Fibroblast of skin of scalp (primary cell): ENCODE data around the gene XPNPEP2.
A peak's percentile ranks its signal among the peaks of the same experiment; 100 is the strongest.

Source experiments
- DNase-seq: peaks from one replicate; pipeline ENCODE4 v3.0.0-alpha.2; 2013

The XPNPEP2 gene

GRCh38 chrX:129800186-129800585 lies 61.4 kb downstream of the XPNPEP2 start:
- DNase-seq = no peak

- DNase-seq = no peak
Observed at GRCh38 chrX:129802863-129803262, 64.1 kb downstream of the XPNPEP2 start.

DNA sequence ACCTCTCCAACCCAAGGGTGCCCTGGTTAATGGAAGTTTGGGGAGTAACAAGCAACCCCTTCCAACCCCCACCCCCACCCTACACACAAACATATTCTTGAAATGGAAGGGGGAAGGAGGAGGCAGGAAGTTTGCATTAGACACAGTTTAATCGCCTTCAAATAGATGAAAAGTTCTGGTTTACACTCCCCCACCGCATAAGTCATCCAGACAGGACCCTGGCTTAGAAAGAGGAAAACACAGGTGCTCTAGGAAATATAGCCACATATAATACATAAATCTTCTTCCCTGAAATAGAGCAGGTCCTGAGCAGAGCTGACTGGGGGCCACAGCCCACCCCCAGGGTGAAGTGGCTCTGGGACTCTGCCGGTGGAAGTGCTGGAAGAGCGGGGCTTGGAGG lies 66.0 kb downstream of the XPNPEP2 start:
- DNase-seq = no peak

GRCh38 chrX:129808158-129808828 lies 69.5 kb downstream of the XPNPEP2 start:
- DNase-seq = no peak

DNA sequence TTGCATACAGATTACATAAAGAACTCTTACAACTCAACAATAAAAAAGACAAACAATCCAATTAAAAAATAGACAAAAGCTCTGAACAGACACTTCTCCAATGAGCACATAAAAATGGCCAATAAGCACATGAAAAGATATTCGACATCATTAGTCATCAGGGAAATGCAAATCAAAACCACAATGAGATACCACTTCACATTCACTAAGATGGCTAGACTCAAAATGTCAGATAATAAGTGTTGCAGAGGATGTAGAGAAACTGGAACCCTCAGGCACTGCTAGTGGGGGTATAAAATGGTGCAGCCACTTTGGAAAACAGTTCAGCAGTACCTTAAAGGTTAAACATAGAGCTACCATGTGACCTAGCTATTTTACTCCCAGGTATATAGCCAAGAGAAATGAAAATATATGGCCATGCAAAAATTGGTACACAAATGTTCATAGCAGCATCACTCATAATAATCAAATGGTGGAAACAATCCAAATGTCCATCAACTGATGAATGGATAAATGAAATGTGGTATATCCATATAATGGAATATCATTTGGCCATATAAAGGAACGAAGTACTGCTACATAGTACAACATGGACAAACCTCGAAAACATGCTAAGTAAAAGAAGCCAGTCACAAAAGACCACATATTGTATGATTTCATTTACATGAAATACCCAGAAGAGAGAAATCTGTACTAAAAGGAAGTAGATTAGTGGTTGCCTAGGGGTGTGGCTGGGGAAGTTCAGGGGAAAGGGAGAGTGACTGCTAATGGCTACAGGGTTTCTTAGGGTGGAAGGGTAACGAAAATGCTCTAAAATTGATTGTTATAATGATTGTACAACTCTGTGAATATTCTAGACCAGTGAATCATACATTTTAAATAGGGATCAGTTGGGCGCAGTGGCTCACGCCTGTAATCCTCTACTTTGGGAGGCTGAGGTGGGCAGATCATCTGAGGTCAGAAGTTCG lies 70.3 kb downstream of the XPNPEP2 start:
- no peak for DNase-seq

- no peak for DNase-seq
Observed at GRCh38 chrX:129813662-129814368, 75.0 kb downstream of the XPNPEP2 start.

- peak; percentile 1 for DNase-seq
Observed at GRCh38 chrX:129818123-129818522, 79.3 kb downstream of the XPNPEP2 start.
